ENCODE measurements around the gene EIF4G3.

- no peak for TF ChIP-seq POLR2A (IDR thresholded peaks at IDR 0.05)
- TF ChIP-seq, protein P1, sequence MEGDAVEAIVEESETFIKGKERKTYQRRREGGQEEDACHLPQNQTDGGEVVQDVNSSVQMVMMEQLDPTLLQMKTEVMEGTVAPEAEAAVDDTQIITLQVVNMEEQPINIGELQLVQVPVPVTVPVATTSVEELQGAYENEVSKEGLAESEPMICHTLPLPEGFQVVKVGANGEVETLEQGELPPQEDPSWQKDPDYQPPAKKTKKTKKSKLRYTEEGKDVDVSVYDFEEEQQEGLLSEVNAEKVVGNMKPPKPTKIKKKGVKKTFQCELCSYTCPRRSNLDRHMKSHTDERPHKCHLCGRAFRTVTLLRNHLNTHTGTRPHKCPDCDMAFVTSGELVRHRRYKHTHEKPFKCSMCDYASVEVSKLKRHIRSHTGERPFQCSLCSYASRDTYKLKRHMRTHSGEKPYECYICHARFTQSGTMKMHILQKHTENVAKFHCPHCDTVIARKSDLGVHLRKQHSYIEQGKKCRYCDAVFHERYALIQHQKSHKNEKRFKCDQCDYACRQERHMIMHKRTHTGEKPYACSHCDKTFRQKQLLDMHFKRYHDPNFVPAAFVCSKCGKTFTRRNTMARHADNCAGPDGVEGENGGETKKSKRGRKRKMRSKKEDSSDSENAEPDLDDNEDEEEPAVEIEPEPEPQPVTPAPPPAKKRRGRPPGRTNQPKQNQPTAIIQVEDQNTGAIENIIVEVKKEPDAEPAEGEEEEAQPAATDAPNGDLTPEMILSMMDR (IDR thresholded peaks at IDR 0.05): no peak
Measured at GRCh38 chr1:20763417-20763816, 413.3 kb downstream of the EIF4G3 start.
